ENCODE data around the gene PSMB10. TPM values are rescaled to one million over a fixed set of nuclear protein-coding genes. Genes with fewer than 3 reads are reported as not detected.

The PSMB10 gene
- total RNA-seq, 1 experiment from 2014 or later: 41.0 TPM

DNA sequence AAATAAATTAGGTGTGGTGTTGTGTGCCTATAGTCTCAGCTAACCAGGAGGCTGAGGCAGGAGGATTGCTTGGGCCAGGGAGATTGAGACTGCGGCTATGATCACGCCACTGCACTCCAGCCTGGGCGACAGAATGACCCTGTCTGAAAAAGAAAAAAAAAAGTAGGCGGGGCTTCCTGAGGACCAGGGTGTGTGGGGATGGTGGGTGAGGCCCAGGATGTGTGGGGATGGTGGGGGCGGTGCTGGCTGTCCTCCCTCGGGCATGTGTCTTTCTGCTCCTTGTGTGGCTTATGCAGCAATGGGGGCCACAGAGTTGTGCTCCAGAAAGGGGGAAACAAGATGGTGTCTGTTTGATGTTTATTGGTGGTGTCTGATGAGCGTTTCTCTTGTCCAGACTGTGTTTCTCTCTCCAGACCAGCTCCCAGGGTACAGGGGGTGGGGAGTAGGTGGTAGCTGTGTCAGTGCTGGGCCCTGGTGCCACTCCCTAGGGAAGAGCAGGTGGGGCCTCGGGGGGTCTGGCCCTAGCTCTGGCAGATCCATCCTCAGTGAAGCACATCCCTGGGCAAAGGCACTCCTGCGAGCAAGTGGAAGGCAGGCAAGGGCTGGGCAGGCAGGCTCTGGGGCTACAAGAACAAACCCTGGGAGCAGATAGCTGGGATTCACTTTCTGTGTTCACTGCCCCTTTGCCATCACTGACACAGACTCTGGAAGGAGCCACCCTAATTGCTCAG, 5.0 kb upstream of the PSMB10 start:
- intact Hi-C loops (cut with micrococcal nuclease): no loop called here
- Histone ChIP-seq H4K20me1 (ENCODE audit: insufficient read depth) (no peaks in the 10 kb centered on the region), H3K4me1 (ENCODE audit: control insufficient read depth in 1 of 2, insufficient read depth in 2 of 2, low read length in 2 of 2) (peaks cover 3 to 25% of the 10 kb centered on the region in 2 experiments; a peak in 3 of 4 replicates), H3K79me2 (ENCODE audit: insufficient read depth, low read length) (peaks cover 9% of the 10 kb centered on the region; the same call in 1 of the 2 replicates), H3K4me3 (replicated peaks in 1 of 2; ENCODE audit: low read depth in 1 of 2, low read length in 2 of 2) (no peak overlapping the region), H3K9me2 (ENCODE audit: insufficient read depth) (no peaks in the 10 kb centered on the region), H3K27me3 (ENCODE audit: insufficient read depth, low read length) (no peaks in the 10 kb centered on the region), H3K9ac (ENCODE audit: low read length) (no peak overlapping the region), H3K9me3 (ENCODE audit: control insufficient read depth in 1 of 2, insufficient read depth in 1 of 2, low read depth in 1 of 2, low read length in 2 of 2) (no peaks in the 10 kb centered on the region), H3K36me3 (ENCODE audit: control insufficient read depth in 1 of 2, insufficient read depth in 2 of 2, low read length in 2 of 2) (peaks cover 0 to 7% of the 10 kb centered on the region in 2 experiments; a peak in 2 of 4 replicates), H3K27ac (ENCODE audit: low read depth, low read length) (peak overlapping the region; percentile 15; the same call in 1 of the 2 replicates), H2AFZ (ENCODE audit: low read depth, low read length, poor library complexity, severe bottlenecking) (no peak overlapping the region), H3K4me2 (ENCODE audit: low read length) (no peak overlapping the region)
- POLR2A ChIA-PET: no interaction called here
- DNase-seq (ENCODE audit: low read depth, low spot score) (no peak), ATAC-seq (peak; percentile 27)
- TF ChIP-seq, protein P1, sequence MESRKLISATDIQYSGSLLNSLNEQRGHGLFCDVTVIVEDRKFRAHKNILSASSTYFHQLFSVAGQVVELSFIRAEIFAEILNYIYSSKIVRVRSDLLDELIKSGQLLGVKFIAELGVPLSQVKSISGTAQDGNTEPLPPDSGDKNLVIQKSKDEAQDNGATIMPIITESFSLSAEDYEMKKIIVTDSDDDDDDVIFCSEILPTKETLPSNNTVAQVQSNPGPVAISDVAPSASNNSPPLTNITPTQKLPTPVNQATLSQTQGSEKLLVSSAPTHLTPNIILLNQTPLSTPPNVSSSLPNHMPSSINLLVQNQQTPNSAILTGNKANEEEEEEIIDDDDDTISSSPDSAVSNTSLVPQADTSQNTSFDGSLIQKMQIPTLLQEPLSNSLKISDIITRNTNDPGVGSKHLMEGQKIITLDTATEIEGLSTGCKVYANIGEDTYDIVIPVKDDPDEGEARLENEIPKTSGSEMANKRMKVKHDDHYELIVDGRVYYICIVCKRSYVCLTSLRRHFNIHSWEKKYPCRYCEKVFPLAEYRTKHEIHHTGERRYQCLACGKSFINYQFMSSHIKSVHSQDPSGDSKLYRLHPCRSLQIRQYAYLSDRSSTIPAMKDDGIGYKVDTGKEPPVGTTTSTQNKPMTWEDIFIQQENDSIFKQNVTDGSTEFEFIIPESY (IDR thresholded peaks at IDR 0.05; ENCODE audit: extremely low read depth, insufficient replicate concordance, low read length): no peak
- no peak for TF ChIP-seq YY1 (IDR thresholded peaks at IDR 0.05; ENCODE audit: extremely low read depth, insufficient replicate concordance, low read depth, low read length)
- TF ChIP-seq POLR2AphosphoS5 (IDR thresholded peaks at IDR 0.05; ENCODE audit: low read depth, low read length): no peak; the same call in 1 of the 2 replicates
- CTCF ChIA-PET: interaction anchor here (1.0 to 1.7 kb wide), 5 partner anchors 25 to 322 kb away, joined by 3 to 8 read pairs (median 4); no protein-coding TSS in a partner anchor
- no TSS peak for BruUV-seq (replicated peaks)
- RAD21 ChIA-PET (ENCODE audit: low non-redundant PET in 1 of 2, low total read pairs in 2 of 2, uncharacterized antibody in 2 of 2, unreplicated experiment in 2 of 2): no interaction called here

DNA sequence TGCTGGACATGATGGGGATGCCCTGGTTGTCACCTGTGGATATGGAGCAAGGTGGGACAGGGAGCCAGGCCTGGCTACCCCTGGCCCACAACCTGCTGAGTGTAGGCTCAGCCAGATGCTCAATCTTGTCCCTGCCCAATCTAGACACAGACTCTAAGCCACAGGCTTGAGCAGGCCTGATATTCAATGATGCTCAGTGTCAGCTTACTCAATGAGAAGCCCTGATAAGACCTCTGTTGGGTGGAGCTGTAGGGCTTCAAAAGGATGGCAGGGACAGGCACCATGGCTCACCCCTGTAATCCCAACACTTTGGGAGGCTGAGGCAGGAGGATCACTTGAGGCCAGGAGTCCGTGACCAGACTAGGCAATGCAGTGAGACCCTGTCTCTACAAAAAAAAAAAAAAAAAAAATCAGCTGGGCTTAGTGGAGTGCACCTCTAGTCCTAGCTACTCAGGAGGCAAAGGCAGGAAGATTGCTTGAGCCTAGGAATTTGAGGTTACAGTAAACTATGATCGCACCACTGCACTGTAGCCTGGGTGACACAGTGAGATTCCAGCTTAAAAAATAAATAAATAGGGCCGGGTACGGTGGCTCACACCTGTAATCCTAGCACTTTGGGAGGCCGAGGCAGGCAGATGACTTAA, 3.9 kb upstream of the PSMB10 start:
- Histone ChIP-seq H3K79me2 (ENCODE audit: insufficient read depth, low read length) (peaks cover 15% of the 10 kb centered on the region; the same call in 1 of the 2 replicates), H3K27me3 (ENCODE audit: insufficient read depth, low read length) (no peaks in the 10 kb centered on the region), H3K4me1 (ENCODE audit: control insufficient read depth in 1 of 2, insufficient read depth in 2 of 2, low read length in 2 of 2) (peaks cover 3 to 25% of the 10 kb centered on the region in 2 experiments; a peak in 3 of 4 replicates), H3K9me3 (ENCODE audit: control insufficient read depth in 1 of 2, insufficient read depth in 1 of 2, low read depth in 1 of 2, low read length in 2 of 2) (no peaks in the 10 kb centered on the region), H4K20me1 (ENCODE audit: insufficient read depth) (no peaks in the 10 kb centered on the region), H3K4me3 (replicated peaks in 1 of 2; ENCODE audit: low read depth in 1 of 2, low read length in 2 of 2) (no peak overlapping the region), H3K36me3 (ENCODE audit: control insufficient read depth in 1 of 2, insufficient read depth in 2 of 2, low read length in 2 of 2) (peaks cover 0 to 7% of the 10 kb centered on the region in 2 experiments; a peak in 2 of 4 replicates), H2AFZ (ENCODE audit: low read depth, low read length, poor library complexity, severe bottlenecking) (no peak overlapping the region), H3K9ac (ENCODE audit: low read length) (no peak overlapping the region), H3K4me2 (ENCODE audit: low read length) (no peak overlapping the region), H3K27ac (ENCODE audit: low read depth, low read length) (no peak overlapping the region), H3K9me2 (ENCODE audit: insufficient read depth) (no peaks in the 10 kb centered on the region)
- TF ChIP-seq, protein P2, sequence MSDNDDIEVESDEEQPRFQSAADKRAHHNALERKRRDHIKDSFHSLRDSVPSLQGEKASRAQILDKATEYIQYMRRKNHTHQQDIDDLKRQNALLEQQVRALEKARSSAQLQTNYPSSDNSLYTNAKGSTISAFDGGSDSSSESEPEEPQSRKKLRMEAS (IDR thresholded peaks at IDR 0.05): no peak
- TF ChIP-seq TCF7L2 (IDR thresholded peaks at IDR 0.05; ENCODE audit: borderline replicate concordance, extremely low read depth, insufficient read depth, insufficient read length): no peak
- no peak for TF ChIP-seq EZH2phosphoT487 (IDR thresholded peaks at IDR 0.05; ENCODE audit: borderline replicate concordance)
- no peak for TF ChIP-seq SP1 (IDR thresholded peaks at IDR 0.05; ENCODE audit: low read depth)
- TF ChIP-seq, protein P3, sequence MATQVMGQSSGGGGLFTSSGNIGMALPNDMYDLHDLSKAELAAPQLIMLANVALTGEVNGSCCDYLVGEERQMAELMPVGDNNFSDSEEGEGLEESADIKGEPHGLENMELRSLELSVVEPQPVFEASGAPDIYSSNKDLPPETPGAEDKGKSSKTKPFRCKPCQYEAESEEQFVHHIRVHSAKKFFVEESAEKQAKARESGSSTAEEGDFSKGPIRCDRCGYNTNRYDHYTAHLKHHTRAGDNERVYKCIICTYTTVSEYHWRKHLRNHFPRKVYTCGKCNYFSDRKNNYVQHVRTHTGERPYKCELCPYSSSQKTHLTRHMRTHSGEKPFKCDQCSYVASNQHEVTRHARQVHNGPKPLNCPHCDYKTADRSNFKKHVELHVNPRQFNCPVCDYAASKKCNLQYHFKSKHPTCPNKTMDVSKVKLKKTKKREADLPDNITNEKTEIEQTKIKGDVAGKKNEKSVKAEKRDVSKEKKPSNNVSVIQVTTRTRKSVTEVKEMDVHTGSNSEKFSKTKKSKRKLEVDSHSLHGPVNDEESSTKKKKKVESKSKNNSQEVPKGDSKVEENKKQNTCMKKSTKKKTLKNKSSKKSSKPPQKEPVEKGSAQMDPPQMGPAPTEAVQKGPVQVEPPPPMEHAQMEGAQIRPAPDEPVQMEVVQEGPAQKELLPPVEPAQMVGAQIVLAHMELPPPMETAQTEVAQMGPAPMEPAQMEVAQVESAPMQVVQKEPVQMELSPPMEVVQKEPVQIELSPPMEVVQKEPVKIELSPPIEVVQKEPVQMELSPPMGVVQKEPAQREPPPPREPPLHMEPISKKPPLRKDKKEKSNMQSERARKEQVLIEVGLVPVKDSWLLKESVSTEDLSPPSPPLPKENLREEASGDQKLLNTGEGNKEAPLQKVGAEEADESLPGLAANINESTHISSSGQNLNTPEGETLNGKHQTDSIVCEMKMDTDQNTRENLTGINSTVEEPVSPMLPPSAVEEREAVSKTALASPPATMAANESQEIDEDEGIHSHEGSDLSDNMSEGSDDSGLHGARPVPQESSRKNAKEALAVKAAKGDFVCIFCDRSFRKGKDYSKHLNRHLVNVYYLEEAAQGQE (IDR thresholded peaks at IDR 0.05; ENCODE audit: low read depth): no peak
- TF ChIP-seq FOSL1 (IDR thresholded peaks at IDR 0.05; ENCODE audit: low read depth): no peak
- TF ChIP-seq JUND (IDR thresholded peaks at IDR 0.05): 0 out of 2 replicates have a peak, but pooled peaks have one; percentile 15
- TF ChIP-seq POLR2A (IDR thresholded peaks at IDR 0.05; ENCODE audit: borderline replicate concordance, extremely low read depth, insufficient read depth, insufficient read length): no peak
- BruUV-seq (replicated peaks): no TSS peak
- ChIA-PET POLR2A (no interaction called here), CTCF (no interaction called here), RAD21 (ENCODE audit: low non-redundant PET in 1 of 2, low total read pairs in 2 of 2, uncharacterized antibody in 2 of 2, unreplicated experiment in 2 of 2) (no interaction called here)
- intact Hi-C loops (cut with micrococcal nuclease): no loop called here
- ATAC-seq: no peak
- DNase-seq (ENCODE audit: low read depth, low spot score): no peak

Measured in HCT116 (cell line).